Stimulated activated naive B cell treated with anti-CD40 and anti-IgM and Interleukin-4, amounts not matched to agents 10 μg/mL and 1 μg/mL and 100 μg/mL, for 72 hours (primary cell): ENCODE data around the gene GSTM4.
A peak's percentile ranks its signal among the peaks of the same experiment; 100 is the strongest.

Experiments used
- ATAC-seq, 2 donors: fragments of 150-1000 bp; cut with Tn5 transposase; replicated peaks; 2 replicates each; pipeline ENCODE4 v1.10.0; 2021; ENCODE audit warnings: moderate library complexity in 1 of 2
- DNase-seq: peaks from one replicate; pipeline ENCODE4 v3.0.0; 2021
- H3K27ac Mint-ChIP-seq: one replicate; pipeline ENCODE4 v1.8.0; 2022; ENCODE audit warnings: mild to moderate bottlenecking, mixed read lengths
- H3K27me3 Mint-ChIP-seq, 2 donors: one replicate each; pipeline ENCODE4 v1.8.0; 2022; ENCODE audit warnings: mixed read lengths in 2 of 2
- H3K36me3 Mint-ChIP-seq, 2 donors: one replicate each; pipeline ENCODE4 v1.8.0; 2022; ENCODE audit warnings: mixed read lengths in 2 of 2, mild to moderate bottlenecking in 1 of 2
- H3K4me1 Mint-ChIP-seq, 2 donors: one replicate each; pipeline ENCODE4 v1.8.0; 2022; ENCODE audit warnings: mixed read lengths in 2 of 2, mild to moderate bottlenecking in 1 of 2
- H3K4me3 Mint-ChIP-seq, 2 donors: one replicate each; pipeline ENCODE4 v1.8.0; 2022; ENCODE audit warnings: mild to moderate bottlenecking in 2 of 2, mixed read lengths in 2 of 2, moderate library complexity in 1 of 2
- H3K9me3 Mint-ChIP-seq, 2 donors: one replicate each; pipeline ENCODE4 v1.8.0; 2022; ENCODE audit warnings: mixed read lengths in 2 of 2, mild to moderate bottlenecking in 1 of 2

The GSTM4 gene

DNA sequence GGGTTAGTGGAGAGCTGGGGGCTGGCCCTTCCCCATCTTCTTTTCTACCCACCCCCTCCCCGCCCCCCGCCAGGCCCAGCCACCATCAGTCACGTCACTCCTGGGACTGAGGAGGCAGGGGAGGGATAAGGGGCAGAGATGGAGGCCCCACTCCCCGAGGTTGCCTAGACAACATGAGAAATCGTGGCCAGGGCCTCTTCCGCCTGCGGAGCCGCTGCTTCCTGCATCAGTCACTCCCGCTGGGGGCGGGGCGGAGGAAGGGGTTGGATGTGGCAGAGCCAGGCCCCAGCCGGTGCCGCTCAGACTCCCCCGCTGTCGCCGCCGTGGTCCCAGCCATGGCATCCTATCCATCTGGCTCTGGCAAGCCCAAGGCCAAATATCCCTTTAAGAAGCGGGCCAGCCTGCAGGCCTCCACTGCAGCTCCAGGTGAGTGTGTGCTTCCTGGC is 35.0 kb upstream of the GSTM4 start:
- Mint-ChIP-seq H3K36me3 (peaks cover 4 to 9% of the 10 kb centered on the region in 2 donors), H3K9me3 (no peaks in the 10 kb centered on the region), H3K27ac (peak overlapping the region; percentile 98), H3K4me3 (peak overlapping the region; percentile 97 to 99), H3K4me1 (peaks cover 57 to 80% of the 10 kb centered on the region in 2 donors), H3K27me3 (no peaks in the 10 kb centered on the region)
- DNase-seq (peak; percentile 81), ATAC-seq (peak; percentile 69 to 73)

DNA sequence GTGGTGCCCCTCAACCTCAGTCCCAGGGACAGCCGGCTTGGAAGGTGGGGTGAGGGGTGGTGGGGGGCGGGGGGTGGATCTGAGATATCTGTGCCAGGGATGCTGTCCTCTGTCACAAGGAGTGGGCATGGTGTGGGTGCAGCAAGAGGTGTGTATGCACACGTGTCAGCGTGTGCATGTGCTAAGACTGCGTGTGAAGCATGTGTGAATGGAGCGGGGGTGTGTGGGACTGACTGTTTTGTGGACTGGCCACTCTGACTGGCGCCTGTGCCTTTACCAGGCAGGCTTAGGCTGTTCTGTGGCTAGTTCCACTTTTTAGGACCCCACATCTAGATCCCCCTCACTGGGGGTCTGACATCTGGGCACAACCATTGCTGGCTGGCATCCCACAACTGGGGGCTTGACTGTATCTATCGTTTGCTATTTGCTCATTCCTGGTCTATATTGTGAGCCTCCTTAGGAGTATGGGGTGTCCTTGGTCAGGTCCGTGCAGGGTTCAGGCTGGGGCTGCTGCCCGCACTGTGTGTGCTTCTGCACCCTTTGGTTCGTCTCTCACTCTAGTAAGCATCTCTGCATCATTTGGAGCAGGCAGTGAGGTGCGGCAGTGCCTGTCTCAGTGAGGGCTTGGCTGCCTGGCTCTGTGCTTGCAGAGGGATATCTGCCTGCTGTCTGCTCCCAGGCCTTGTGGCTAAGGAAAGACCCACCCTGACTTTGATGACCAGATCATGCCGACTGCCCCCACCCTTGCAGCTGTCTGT is 34.3 kb upstream of the GSTM4 start:
- no peak for ATAC-seq
- Mint-ChIP-seq H3K4me3 (peak overlapping the region; percentile 97 to 99), H3K4me1 (peaks cover 51 to 78% of the 10 kb centered on the region in 2 donors), H3K27ac (peak overlapping the region; percentile 79), H3K9me3 (no peaks in the 10 kb centered on the region), H3K36me3 (peaks cover 8 to 15% of the 10 kb centered on the region in 2 donors), H3K27me3 (no peaks in the 10 kb centered on the region)
- no peak for DNase-seq

DNA sequence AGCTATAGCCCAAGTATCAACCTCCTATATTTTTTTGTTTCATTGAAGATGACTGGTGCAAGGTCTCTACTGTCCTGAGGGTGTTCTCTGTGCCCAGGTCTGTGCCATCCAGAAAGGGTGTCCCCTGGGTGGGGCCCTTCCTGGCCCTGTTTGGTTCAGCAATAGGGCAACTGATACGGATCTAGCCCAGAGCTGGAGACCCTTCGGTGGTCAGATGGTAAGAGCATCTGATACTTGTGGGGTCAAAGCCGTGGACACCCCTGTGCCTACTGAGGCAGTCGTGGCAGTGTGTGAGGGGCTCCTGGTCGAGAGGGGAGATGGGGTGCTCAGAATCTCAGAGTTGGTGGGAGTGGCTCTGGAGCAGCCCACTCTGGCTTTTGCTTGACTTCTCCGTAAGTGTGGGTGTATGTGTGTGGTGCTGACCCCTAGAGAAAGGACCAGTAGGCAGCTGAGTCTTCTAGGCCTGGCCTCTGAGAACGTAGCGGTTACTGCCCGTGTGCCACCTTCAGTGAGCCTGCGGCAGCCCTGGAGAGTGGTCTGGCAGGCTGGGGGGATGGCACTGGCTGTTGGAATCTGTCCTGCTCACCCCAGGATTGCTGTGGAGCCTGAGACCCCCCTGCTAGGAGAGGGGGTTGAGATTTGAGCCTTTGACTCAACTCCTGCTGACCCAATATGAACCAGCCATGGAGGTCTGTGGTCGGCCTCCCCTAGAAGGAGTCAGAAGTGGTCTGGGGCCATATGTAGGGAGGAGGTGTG is 33.6 kb upstream of the GSTM4 start:
- Mint-ChIP-seq H3K4me1 (peaks cover 48 to 72% of the 10 kb centered on the region in 2 donors), H3K4me3 (peak overlapping the region; percentile 97 to 99), H3K27me3 (no peaks in the 10 kb centered on the region), H3K36me3 (peaks cover 8 to 16% of the 10 kb centered on the region in 2 donors), H3K9me3 (no peaks in the 10 kb centered on the region), H3K27ac (peak overlapping the region; percentile 79)
- no peak for DNase-seq
- ATAC-seq: no peak

DNA sequence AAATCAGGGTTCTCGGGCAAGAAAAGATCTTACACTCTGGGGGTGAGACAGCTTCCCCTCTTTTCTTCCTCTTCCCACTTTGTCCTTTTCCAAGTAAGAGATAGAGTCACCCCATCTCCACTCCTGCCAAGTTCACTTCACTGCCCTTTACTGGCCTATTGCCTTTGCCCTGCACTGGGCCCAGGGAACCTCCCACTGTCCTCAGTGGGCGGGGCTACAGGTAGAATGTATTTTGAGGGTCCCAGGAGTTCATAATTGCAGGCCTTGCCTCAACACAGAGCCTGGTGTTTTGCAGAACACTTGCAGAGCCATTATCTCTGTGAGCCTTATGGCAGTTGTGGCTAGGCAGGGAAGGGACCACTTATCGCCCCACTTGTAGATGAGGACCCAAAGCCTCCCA is 33.0 kb upstream of the GSTM4 start:
- Mint-ChIP-seq H3K4me1 (peaks cover 45 to 72% of the 10 kb centered on the region in 2 donors), H3K27me3 (no peaks in the 10 kb centered on the region), H3K4me3 (no peak overlapping the region)

DNA sequence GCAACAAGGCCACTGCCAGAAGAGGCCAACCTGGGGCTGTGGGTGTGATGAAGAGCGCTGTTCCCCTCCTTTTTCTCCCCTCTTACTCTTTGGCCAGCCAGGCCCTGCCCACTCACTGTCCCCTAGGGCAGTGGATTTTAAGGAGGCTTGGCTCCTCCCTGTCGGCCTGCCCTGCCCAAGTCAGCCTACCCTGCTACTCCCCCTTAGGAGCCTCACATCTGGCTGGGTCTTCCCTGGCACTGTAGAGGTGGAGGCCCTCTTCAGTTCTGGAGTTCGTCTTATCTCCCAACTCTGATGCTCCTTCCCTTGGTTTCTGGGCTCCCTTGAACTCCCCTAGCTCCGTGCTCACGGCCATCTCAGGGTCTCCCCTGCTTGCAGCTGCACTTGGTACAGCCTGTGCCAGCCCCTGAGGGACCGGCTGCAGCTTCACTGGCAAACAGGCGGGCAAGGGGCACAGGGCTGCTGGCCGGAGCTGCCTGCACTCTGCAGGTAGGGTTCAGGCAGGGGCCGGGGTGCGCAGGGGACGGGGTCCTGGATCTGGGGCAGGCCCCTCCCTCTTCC is 32.2 kb upstream of the GSTM4 start:
- Mint-ChIP-seq H3K4me1 (peaks cover 42 to 68% of the 10 kb centered on the region in 2 donors), H3K27ac (peak overlapping the region; percentile 89), H3K36me3 (peaks cover 15 to 29% of the 10 kb centered on the region in 2 donors), H3K9me3 (no peaks in the 10 kb centered on the region), H3K4me3 (peak overlapping the region; percentile 76 to 79), H3K27me3 (no peaks in the 10 kb centered on the region)
- no peak for ATAC-seq
- DNase-seq: no peak

More for the DNA sequence above, 33.0 kb upstream of the GSTM4 start:
- Mint-ChIP-seq H3K27ac (no peak overlapping the region), H3K9me3 (no peaks in the 10 kb centered on the region), H3K36me3 (peaks cover 14 to 22% of the 10 kb centered on the region in 2 donors)
- DNase-seq (no peak), ATAC-seq (no peak)

DNA sequence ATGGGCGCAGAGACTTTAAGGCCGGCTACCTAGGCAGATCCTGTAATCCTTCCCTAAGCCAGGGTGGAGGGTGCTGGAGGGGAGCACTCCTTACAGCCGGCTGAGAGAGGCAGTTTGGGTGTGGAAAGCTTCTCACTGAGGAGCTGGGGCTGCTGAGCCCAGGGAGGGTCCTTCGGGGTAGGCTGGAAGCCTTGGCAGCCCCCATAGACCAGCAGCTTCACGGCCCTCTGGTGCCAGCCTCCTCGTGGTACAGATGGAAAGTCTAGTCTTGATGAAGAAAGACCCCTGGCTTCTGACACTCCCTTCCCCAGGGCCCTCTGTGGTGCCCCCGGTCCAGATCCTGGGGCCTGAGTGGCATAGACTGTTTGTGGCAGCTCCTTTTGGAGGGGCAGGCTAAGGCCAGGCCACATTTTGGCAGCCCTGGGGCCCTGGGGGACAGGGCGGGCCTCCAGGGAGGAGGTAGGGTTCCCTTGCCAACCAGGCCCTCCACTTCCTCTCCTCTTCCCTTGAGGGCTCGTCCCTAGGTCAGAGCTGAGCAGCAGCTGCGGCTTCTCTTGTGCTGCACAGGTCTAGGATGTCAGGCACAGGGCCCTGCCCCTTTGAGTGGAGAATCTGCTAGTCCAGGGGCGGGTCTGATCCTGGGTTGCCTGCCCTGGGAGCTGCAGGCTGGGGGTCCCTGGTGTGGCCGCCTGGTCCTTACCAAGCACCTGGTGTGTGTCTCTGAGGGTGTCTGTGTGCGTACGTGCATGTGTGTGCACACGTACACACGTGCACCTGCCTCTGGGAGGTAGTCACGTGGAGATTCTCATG is 31.5 kb upstream of the GSTM4 start:
- peaks cover 17 to 35% of the 10 kb centered on the region in 2 donors for H3K36me3 Mint-ChIP-seq
- H3K9me3 Mint-ChIP-seq: no peaks in the 10 kb centered on the region
- peak overlapping the region; percentile 59 to 79 for H3K4me3 Mint-ChIP-seq
- H3K4me1 Mint-ChIP-seq: peaks cover 36 to 60% of the 10 kb centered on the region in 2 donors
- ATAC-seq: peak; percentile 56 to 61
- DNase-seq: peak; percentile 45
- H3K27me3 Mint-ChIP-seq: no peaks in the 10 kb centered on the region
- peak overlapping the region; percentile 89 for H3K27ac Mint-ChIP-seq

DNA sequence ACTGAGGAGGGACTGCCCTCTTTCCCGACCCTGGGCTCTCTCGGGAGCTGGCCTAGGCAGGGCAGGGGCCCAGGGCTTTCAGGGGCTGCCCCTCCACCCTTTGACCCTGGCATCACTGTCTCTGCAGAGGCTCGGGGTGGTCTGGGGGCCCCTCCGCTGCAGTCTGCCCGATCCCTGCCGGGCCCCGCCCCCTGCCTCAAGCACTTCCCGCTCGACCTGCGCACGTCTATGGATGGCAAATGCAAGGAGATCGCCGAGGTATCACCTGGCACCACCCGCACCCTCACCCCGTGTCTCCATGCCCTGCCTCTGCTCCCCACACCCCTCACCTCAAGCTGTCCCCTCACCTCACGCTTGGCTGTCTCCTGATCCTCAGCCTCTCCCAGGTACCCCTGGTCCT is 30.7 kb upstream of the GSTM4 start:
- Mint-ChIP-seq H3K4me3 (no peak overlapping the region), H3K36me3 (peaks cover 24 to 39% of the 10 kb centered on the region in 2 donors), H3K4me1 (peaks cover 32 to 54% of the 10 kb centered on the region in 2 donors), H3K9me3 (no peaks in the 10 kb centered on the region), H3K27ac (peak overlapping the region; percentile 69), H3K27me3 (no peaks in the 10 kb centered on the region)
- no peak for ATAC-seq
- DNase-seq: no peak

DNA sequence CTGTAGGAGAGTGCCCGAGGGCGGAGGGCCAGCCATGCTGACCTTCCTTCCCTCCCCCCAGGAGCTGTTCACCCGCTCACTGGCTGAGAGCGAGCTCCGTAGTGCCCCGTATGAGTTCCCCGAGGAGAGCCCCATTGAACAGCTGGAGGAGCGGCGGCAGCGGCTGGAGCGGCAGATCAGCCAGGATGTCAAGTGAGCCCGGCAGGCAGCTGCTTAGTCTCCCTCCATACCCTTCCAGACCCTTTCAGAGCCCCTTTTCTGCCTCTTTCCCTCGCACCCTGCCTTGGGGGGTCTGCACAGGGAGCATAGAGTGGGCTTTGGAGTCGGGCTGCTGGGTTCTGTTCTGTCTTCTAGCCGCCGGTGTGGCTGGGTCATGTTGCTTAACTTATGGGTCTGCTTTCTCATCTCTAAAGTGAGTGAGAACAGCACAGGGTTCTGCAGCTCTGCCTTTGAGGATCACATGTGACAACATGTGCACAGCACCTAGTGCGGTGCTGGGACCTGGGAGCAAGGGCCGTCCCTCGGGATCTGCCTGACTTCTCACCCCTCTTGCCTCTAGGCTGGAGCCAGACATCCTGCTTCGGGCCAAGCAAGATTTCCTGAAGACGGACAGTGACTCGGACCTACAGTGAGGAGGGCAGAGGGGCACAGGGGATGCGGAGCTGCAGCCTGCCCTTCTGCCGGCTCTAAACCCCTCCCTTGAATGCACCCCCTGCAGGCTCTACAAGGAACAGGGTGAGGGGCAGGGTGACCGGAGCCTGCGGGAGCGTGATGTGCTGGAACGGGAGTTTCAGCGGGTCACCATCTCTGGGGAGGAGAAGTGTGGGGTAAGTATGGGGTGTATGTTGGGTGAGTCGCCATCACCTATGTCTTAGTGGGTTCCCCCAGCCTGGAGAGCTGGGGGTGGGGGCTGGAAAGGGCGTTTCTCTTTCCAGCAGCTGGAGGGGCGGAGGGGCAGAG is 30.0 kb upstream of the GSTM4 start:
- no peak for DNase-seq
- Mint-ChIP-seq H3K27ac (peak overlapping the region; percentile 69), H3K9me3 (no peaks in the 10 kb centered on the region), H3K36me3 (peaks cover 23 to 42% of the 10 kb centered on the region in 2 donors), H3K4me1 (peaks cover 32 to 47% of the 10 kb centered on the region in 2 donors), H3K27me3 (no peaks in the 10 kb centered on the region), H3K4me3 (no peak overlapping the region)
- no peak for ATAC-seq

DNA sequence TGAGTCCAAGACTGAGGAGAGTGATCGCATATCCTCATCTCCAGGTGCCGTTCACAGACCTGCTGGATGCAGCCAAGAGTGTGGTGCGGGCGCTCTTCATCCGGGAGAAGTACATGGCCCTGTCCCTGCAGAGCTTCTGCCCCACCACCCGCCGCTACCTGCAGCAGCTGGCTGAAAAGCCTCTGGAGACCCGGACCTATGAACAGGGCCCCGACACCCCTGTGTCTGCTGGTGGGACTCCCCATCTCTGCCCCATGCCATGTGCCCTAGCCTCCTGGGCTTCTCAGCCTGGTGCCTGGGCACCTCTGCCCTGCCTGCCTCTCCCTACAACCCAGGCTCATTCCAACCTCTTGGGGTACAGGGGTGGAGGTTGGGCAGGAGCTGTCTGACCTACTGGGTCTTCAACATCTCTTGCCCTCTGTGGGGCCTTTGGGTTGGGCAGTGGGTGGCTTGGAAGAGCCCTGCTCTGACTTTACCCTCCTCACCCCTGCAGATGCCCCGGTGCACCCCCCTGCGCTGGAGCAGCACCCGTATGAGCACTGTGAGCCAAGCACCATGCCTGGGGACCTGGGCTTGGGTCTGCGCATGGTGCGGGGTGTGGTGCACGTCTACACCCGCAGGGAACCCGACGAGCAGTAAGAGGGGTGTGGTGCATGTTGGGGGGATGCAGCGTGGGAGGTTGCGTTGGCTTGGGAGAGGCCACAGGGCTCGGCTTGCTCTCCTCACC is 29.1 kb upstream of the GSTM4 start:
- no peak for ATAC-seq
- Mint-ChIP-seq H3K27me3 (no peaks in the 10 kb centered on the region), H3K4me1 (peaks cover 29 to 37% of the 10 kb centered on the region in 2 donors), H3K9me3 (no peaks in the 10 kb centered on the region), H3K4me3 (no peak overlapping the region), H3K27ac (peak overlapping the region; percentile 25), H3K36me3 (peaks cover 30 to 52% of the 10 kb centered on the region in 2 donors)
- DNase-seq: no peak

DNA sequence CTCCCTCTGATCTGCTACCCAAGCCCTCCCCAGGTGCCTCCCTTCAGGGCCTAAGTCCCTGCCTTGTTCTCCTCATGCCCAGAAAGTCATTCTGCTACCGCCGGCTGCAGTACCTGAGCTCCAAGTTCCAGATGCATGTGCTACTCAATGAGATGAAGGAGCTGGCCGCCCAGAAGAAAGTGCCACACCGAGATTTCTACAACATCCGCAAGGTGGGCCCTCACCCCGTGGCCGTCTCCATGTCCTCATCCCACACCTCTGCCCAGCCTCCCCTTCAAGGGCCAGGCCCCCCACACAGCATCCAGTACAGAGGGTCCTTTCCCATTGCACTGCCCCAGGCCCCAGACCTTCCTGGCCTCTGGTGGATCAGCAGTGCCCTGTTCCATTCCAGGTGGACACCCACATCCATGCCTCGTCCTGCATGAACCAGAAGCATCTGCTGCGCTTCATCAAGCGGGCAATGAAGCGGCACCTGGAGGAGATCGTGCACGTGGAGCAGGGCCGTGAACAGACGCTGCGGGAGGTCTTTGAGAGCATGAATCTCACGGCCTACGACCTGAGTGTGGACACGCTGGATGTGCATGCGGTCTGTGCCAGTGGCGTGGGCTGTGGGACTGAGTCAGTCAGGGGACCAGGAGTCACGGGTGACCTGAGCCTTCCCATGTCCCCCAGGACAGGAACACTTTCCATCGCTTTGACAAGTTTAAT is 28.1 kb upstream of the GSTM4 start:
- Mint-ChIP-seq H3K9me3 (no peaks in the 10 kb centered on the region), H3K36me3 (peaks cover 34 to 57% of the 10 kb centered on the region in 2 donors), H3K27ac (no peak overlapping the region), H3K4me3 (no peak overlapping the region), H3K27me3 (no peaks in the 10 kb centered on the region), H3K4me1 (peaks cover 19 to 27% of the 10 kb centered on the region in 2 donors)
- no peak for ATAC-seq
- no peak for DNase-seq

DNA sequence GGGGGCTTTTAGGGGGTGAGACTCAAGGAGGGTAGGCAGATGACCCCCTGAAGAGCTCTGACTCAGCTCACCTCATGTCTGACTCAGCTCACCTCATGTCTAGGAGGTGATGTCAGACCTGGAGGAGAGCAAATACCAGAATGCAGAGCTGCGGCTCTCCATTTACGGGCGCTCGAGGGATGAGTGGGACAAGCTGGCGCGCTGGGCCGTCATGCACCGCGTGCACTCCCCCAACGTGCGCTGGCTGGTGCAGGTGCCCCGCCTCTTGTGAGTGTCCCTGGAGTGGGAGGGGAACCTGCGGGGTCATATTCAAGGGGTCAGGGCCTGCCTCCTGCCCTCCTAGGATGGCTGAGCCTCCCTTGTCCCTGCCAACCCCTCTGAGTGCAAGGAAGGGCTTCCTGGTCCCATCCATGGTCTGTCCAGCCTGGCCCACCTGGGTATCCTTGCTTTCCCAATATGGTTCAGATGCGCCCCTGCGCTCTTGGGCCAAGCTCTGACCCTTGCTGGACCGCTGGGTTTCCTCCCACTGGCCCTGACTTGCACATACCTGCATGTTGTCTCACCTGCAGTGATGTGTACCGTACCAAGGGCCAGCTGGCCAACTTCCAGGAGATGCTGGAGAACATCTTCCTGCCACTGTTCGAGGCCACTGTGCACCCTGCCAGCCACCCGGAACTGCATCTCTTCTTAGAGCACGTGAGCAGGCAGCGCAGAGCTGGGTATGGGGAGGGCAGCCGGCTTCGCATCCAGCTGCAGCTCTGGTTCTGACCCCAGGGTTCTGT is 27.2 kb upstream of the GSTM4 start:
- DNase-seq: no peak
- H3K36me3 Mint-ChIP-seq: peaks cover 36 to 58% of the 10 kb centered on the region in 2 donors
- no peak overlapping the region for H3K27ac Mint-ChIP-seq
- no peaks in the 10 kb centered on the region for H3K27me3 Mint-ChIP-seq
- peaks cover 11 to 18% of the 10 kb centered on the region in 2 donors for H3K4me1 Mint-ChIP-seq
- ATAC-seq: no peak
- no peaks in the 10 kb centered on the region for H3K9me3 Mint-ChIP-seq
- H3K4me3 Mint-ChIP-seq: no peak overlapping the region
